SKM-1 treated with dmso at 0.1 percent for 144 hours (cell line): ENCODE results near the gene CPNE7.
"Not testable (repeated sequence)": the region's sequence is repeated elsewhere in the genome, so short reads cannot be mapped to it uniquely, and the experiment has no call there.

ENCODE experiments used
- DNase-seq: peaks from one replicate; lab custom pipeline; 2025; ENCODE audit not compliant: unreplicated experiment; lab: John Stamatoyannopoulos, UW

CPNE7 gene

GRCh38 chr16:89565506-89566372 lies 9.8 kb upstream of the CPNE7 start:
- DNase-seq: peak; percentile 63

GRCh38 chr16:89567656-89568594 lies 7.6 kb upstream of the CPNE7 start:
- DNase-seq: no peak

- DNase-seq: no peak
Measured at GRCh38 chr16:89569506-89570341, 5.8 kb upstream of the CPNE7 start.

GRCh38 chr16:89570342-89570923 lies 5.1 kb upstream of the CPNE7 start:
- DNase-seq: no peak

GRCh38 chr16:89570983-89571598 lies 4.5 kb upstream of the CPNE7 start:
- DNase-seq: not testable (repeated sequence)

- DNase-seq: no peak
Measured at GRCh38 chr16:89571636-89572035, 3.9 kb upstream of the CPNE7 start.

DNA sequence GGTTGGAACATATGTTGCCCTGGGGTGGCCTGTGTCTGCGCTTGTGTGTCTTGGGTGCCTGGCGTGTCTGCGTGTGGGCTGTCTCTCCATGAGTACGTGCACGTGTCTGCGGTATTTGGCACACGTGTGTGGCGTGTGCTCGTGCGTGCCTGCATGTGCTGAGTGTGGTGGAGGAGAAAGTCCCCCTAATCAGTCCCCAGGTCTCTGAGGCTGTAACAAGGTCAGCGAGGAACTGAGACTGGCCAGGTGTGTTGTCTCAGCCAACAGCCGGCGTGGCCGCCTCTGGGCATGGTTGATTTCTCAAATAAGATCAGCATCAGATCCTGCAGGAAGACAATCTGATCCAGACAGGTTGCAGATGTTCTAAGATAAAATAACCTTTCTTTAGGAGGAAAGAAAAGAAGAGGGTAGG lies 3.5 kb upstream of the CPNE7 start:
- DNase-seq: no peak

- no peak for DNase-seq
Measured at GRCh38 chr16:89572485-89573205, 2.9 kb upstream of the CPNE7 start.

DNA sequence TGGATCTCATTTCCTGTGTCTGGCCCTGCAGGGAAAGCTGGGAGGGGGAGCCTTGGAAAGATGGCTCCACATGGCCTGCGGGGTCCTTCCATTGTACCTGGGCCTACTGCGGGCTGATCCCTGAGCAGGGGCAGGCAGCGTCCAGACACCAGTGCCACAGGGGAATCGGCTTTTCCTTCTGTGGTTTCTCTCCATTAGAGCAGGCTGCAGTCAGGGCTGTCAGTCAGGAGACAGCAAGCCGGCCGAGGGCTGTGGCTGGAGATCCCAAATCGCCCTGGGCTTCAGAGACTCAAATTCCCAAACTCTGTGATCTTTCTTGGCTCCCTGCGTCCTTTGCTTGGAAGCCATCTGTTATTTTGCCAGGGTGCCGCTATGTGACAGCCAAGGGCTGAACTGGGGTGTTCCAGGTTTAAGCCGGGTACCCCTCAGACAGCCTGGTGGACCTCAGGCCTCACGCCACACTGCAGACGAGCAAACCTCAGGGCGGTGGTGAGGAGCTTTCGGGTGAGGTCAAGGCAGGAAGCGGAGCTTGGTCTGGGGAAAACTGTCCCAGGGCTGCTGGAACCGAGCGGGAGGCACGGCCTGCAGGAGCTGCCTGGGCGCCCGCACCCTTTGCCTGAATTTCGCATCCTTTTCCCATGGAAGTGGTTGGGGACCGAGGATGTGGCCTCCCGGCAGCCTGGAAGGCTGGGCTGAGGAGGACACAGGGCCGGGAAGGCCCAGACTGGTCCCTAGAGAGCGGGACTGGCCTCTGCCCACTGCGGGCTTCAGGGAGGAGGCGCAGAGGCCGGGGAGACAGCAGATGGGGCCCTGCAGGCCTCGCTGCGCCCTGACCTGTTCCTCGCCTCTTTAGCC lies 1.5 kb upstream of the CPNE7 start:
- no peak for DNase-seq

DNA sequence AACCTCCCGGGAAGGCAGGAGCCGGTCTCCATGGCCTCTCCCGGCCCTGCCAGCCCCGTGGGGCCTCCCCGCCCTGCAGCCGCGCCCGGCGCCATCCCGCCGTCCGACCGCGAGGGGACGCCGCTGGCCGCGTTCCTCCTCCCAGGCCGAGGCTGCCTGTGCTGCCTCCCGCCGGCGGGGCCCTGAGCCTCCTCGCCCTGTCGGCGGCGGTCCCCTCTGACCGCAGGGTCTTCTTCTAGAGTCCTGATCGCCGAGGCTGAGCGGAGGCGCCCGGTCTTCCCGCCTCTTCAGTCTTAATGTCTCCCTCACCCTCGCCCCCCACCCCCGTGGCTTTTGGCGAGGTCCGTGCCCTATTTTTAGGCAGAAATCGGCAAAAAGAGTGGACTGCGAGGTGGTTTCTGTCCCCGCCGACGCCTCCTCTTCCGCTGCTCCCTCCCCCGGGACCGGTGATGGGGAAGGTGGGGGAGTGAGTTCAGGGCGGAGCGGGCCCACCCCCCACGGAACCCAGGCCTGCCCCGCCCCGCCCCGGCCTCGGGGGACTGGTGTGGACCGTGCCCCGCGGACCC lies 794 bp upstream of the CPNE7 start:
- peak; percentile 64 for DNase-seq

GRCh38 chr16:89576153-89577054 lies 846 bp downstream of the CPNE7 start:
- DNase-seq: no peak

GRCh38 chr16:89577055-89577759 lies 1.6 kb downstream of the CPNE7 start:
- DNase-seq: no peak

DNA sequence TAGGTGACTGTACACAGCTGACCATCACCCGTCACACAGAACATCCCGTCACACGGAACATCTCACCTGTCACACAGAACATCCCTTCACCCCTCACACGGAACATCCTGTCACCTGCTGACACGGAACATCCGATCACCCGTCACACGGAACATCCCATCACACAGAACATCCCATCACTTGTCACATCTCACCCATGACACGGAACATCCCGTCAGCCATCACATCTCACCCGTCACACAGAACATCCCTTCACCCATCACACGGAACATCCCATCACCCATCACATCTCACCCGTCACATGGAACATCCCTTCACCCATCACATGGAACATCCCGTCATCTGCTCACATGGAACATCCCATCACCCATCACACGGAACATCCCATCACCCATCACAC lies 3.8 kb downstream of the CPNE7 start:
- DNase-seq: no peak

DNA sequence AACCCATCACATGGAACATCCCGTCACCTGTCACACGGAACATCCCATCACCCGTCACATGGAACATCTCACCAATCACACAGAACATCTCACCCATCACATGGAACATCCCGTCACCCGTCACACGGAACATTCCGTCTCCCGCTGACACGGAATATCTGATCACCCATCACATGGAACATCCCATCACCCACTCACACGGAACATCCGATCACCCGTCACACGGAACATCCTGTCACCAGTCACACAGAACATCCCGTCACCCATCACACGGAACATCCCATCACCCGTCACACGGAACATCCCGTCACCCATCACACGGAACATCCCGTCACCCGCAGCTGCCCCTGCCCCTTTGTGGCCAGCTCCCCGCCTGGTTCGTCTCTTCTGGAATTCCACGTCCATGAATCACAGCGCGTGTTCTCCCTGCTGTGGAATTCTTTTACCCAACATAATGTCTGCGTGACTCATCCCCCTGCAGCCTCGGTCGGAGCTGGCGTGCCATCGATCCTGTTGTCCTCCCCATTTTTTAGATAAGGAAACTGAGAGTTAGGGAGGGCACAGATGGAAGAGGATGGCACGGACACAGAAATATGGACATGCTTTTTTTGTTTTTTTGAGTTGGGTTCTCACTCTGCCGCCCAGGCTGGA lies 5.6 kb downstream of the CPNE7 start:
- no peak for DNase-seq

GRCh38 chr16:89581861-89582563 lies 6.5 kb downstream of the CPNE7 start:
- no peak for DNase-seq
